GM21526 (cell line): ENCODE measurements around the gene SOX1.

Experiments
- ATAC-seq: cut with Tn5 transposase; IDR thresholded peaks from one replicate; pipeline ENCODE4 v1.9.1; 2021; ENCODE audit warnings: moderate library complexity; ENCODE audit not compliant: unreplicated experiment, low FRiP score

The SOX1 gene

DNA sequence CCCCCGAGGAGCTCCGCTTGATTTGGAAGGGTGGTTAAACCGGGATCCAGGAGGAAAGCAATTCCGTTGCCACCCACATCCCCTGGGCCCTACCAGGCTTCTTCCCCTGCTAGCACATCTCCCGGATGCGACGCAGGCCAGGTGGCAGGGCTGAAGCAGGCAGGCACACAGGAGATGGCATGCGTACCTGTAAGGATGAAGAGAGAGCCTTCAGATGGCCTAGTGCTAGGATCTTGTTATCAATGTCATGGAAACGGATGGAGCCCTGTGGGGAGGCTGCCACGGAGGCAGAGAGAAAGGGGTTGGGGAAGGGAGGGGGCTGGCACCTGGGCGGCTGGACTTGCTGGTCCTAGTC lies 8.5 kb upstream of the SOX1 start:
- no peak for ATAC-seq

DNA sequence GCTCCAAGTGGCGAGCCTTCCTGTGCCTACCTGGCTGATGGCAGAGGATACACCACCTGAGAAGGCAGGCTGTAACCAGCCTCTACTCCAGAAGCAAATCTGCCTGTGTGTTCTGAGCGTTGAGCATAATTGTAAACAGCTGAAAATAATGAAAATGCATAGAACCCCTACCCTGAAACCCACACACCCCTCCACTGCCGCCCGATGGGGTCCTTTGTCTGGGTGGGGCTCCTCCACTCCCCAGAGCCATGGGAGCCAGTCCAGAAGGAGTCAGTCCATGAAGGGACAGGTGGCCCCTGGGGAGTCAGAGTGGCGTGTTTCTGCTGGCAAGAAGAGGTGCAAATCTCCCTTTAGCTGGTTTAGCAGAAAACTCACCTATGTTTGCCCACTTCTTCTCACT lies 8.0 kb upstream of the SOX1 start:
- ATAC-seq, result no peak

DNA sequence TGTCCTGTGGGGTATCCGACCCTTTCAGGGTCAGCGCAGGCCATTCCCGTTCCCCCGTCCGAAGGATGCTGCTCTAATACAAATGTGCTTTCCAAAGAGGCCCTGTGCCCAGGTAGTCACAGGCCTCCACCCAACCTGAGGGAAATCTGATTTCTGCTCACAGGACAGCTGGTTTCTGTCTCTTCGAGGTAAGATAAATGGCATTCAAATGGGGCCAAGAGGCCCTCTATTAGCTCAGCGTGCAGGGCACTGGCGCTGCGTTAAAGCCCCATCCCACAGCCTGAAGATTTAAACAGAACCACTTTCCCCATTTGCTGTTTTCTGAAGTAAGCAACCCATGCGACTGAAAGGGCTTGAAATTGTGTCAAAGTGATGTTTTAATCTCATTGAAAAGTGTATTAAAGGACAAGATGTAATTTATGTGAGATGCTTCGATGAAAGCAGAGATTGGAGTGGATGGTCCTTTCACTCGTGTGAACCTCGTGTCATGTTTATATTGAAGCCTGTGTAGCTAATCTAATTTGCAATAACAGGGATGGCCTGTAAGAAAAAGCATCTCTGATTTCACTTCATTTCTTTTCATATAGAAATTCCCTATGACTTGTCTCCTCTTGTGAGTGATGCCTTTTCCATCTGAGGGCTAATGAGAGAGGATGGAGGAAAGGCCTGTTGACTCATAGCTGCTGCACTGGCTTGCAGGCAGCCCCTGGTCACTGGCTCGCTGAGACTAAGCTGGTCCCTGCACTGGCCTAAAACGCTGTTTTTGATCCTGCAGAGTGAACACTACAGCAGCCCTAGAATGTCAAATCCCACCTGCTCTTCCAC lies 7.3 kb upstream of the SOX1 start:
- ATAC-seq, result no peak

DNA sequence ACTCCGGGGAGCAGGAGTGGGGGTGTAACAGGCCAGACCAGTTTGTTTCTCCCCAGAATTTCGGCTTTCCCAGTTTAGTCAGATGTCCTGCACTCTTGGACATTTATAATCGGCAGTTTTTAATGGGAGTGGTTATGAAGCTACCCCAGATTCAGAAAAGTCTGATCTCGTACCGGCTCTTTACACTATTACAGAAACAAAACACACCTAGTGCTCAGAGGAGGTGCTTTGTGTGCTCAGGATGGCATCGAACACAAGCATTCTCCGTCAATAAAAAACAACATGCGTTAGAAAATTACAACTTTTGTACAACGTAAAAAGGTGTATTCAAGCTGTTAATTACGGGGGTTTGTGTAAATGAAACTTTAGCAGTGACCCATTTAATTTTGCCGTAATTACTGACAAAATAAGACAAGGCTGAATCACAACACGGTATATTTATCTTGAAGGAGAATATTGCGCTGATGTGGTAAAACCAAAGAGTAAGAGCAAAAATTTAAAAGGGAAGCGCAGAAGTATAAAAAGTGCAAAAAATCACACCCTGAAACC lies 6.6 kb upstream of the SOX1 start:
- ATAC-seq, result no peak

DNA sequence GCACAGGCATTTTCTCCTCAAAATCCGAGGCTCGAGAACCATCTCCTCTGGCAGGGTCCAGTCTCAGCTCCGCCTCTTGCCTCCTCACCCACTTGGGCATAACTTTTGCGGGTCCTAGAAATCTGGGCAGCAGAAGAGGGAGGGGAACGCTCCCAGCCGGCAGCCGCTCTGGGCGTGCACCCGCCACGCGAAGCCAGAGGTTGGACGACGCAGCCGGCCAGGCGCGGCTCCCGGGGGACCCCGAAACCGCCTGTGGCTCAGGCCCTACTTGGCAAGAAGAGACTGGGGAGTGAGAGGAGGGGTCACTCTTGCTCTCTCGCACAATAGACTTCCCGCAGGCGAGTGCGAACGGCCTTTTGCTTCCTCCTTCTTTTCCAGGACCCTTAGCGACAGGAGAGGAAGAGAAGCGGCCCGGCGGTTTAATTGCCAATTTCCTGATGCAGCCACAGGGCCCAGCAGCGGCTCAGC lies 6.0 kb upstream of the SOX1 start:
- no peak for ATAC-seq

DNA sequence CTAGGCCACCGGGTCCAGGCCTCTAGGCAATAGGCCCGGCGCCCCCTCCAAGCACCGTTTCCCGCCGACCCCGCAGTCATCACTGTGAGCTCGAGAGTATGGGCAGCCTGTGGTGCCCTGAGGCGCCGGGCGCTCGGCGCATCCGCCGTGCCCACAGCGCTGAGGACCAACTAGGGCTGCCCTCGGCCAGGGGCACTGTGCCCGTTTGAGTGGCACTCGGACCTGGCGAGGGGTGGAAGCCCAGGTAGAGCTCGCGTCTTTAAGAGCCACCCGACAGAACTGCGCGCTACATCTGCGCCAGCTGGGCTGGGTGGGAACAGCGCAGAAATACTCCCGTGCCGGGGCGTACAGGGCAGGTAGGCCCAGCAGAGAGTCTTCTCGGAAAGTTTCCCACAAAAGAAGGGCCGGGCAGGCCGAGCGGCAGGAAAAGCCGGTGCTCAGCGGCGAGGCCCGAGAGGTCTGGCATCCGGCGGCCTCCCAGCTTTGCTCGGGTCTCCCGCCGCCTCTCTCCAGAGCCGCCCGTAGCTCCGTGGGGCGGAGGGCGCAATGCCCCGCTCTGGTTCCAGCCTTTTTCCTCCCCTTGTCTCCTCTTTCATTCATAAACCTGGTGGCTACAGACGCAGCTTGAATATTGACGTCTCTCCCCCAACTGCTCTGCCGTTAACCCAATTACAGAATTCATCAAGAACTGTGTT lies 5.4 kb upstream of the SOX1 start:
- ATAC-seq, result no peak

DNA sequence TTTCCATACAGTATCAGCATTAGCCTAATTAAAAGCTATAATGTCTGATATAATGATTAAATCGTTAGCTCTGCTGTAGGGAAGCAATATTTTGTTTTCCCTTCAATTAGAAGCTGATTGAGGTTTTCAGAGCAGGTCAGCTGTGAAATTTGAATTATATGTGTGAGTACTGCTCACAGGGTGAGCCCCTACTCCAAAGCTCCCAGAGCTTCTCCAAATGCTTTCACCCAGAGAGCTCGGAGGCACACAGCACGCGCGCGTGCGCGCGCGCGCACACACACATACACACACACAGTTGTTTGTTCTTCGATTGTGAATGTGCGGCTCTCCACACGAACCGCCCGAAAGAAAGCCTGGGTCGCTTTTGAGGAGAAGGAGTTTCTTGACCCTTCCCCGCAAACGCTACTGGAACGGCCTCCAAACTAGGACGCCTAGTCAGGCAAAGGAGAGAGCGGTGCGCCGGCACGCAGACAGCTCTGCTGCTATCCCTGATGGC lies 4.8 kb upstream of the SOX1 start:
- ATAC-seq, result no peak

DNA sequence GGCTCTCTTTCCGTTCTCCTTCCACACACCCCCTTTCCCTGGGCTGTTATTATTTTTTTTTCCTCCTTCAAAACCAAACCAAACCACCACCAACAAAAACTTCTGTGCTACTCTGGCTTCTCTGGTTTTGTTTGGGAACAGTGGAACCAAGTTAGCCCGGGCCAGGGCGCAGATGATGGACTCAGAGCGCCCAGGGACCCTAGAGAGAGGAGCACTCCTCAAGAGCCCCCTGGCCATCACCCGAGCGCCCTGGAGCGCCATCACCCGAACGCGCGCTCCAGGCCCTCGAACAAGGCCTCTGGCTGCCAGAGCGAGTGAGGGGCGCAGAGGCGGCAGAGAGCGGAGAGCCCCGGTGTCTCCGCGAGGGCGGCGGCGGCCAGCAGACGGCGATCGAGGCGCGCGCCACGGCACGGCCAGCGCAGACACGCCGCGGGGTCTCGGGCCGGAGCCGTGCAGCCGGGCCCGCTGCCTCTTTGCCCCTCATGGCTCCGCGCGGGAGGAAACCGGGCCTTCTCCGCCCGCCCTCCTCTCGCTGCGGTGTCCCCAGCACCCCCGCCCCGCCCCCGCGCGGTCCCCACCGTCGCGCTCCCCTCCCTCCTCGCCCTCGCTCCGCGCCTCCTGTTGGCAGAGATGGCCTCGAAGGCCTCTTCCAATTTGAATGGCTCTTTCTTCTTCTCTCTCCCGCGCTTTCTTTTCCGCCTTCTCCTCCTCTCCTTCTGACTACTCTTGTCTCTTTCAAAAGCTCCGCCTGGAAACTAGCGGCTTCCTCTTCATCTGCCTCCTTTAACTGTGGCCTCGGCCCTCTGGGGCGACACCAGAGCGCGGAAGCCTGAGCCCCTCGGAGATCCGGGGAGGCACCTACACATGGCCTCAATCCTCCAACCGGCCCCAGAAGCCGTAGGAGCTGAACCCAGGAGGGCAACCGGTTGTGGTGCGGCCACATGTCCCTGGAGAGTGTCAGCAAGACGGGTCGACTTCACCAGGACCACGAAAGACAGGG lies 4.1 kb upstream of the SOX1 start:
- ATAC-seq, result no peak

DNA sequence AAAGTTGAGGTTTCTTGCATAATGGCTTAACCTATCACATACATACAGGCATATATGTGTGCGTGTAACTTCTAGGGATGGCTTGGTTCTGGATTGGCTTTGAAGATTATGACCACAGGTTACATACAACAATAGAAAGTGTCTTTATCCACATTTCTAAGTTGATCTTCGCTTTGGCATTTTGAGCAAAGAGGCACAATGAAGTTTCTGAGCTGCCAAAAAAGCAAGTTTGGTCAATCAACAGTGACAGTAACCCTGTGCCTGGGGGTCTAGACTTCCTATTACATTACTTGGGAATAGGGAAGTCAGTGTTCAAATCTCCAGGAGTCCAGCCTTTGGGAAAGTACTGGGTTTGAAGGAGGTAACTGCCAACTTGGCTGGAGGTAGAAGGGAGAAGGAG lies 3.1 kb upstream of the SOX1 start:
- no peak for ATAC-seq

DNA sequence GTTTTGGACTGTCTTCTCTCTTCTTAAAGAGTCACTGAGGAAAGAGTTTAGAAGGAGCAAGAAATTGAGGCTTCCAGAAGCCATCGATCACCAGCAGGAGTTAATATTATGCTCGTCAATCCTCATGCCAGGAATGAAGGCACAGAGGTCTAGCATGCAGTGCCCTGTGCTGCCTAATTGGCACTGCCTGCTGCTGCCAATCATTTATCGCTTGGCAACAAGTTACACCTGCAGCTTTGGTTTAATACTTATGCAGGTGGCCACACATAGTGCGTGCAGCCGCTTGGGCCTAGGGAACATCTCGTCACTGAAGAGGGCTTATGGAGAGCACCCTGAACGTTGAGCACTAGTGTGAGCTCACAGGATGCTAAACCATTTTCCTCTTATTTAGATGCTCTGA lies 2.7 kb upstream of the SOX1 start:
- no peak for ATAC-seq

DNA sequence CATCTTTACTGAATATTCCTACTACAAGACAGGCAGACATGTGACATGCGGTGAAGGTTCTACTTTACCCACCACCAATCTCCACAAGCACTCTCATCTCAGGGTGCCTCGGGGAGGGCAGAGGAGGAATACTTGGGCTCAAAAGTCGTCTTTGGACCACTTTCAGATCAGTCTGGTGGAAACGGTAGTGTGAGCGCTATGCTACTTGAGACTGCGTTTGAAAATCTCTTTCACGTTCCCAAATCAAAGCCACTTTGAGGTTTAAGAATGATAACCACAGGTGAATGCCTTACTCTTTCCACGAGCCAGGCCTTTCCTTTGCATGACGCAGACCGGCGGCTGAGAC lies 1.5 kb upstream of the SOX1 start:
- no peak for ATAC-seq

DNA sequence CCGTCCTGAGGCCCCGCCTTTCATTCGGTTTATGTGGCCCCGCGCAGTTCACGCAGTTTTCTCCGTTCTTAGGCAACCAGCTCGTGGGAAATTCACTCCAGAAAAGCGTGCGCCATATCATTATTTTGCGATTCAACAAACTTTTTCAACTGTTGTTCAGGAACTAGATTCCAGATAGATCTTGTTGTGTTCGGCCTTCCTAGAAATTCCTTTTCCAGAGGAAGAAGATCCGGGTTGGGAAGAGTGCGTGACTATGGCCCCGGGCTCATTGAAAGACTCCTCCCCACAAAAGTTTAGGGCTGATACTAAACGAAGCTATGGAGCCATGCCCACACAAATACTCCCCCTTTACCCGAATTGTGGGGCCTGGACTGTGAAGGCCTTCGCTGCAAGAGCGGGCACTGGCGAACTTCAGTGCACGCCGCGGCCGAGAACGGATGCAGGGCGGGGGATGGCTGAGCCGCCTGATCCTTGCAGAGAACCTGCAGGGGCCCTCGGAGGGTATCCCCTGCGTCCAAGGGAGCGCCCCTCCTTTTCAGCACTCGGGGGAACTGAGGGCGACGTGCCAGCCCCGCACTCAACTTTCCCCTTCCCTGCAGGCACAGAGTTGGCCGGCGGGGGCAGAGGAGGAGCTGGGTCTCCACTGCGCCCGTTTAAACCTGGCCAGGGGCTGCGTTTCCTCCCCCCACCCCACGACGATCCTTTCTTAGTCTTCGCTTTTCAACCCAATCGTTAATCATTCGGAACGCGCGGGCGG lies 904 bp upstream of the SOX1 start:
- ATAC-seq, result no peak

DNA sequence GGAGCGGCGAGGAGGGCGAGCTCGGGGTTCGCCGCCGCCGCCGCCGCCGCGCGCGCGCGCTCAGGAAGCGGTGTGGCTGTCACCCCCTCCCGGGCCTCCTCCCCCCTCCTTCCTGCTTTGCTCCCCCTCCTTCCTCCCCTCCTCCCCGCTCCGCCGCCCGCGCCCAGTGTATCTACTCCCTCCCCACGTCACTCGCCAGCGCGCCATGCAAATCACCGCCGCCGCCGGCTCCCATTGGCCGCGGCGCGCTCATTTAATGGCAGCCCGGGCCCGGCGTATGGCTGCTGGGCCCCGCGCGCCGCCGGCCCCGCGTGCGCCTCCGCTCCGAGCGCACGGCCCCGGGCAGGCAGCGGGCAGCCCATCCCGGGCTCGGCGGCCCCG lies 335 bp upstream of the SOX1 start:
- ATAC-seq, result no peak

DNA sequence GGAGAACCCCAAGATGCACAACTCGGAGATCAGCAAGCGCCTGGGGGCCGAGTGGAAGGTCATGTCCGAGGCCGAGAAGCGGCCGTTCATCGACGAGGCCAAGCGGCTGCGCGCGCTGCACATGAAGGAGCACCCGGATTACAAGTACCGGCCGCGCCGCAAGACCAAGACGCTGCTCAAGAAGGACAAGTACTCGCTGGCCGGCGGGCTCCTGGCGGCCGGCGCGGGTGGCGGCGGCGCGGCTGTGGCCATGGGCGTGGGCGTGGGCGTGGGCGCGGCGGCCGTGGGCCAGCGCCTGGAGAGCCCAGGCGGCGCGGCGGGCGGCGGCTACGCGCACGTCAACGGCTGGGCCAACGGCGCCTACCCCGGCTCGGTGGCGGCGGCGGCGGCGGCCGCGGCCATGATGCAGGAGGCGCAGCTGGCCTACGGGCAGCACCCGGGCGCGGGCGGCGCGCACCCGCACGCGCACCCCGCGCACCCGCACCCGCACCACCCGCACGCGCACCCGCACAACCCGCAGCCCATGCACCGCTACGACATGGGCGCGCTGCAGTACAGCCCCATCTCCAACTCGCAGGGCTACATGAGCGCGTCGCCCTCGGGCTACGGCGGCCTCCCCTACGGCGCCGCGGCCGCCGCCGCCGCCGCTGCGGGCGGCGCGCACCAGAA lies 1.1 kb downstream of the SOX1 start:
- ATAC-seq, result no peak

DNA sequence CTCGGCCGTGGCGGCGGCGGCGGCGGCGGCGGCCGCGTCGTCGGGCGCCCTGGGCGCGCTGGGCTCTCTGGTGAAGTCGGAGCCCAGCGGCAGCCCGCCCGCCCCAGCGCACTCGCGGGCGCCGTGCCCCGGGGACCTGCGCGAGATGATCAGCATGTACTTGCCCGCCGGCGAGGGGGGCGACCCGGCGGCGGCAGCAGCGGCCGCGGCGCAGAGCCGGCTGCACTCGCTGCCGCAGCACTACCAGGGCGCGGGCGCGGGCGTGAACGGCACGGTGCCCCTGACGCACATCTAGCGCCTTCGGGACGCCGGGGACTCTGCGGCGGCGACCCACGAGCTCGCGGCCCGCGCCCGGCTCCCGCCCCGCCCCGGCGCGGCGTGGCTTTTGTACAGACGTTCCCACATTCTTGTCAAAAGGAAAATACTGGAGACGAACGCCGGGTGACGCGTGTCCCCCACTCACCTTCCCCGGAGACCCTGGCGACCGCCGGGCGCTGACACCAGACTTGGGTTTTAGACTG lies 1.7 kb downstream of the SOX1 start:
- ATAC-seq, result no peak

DNA sequence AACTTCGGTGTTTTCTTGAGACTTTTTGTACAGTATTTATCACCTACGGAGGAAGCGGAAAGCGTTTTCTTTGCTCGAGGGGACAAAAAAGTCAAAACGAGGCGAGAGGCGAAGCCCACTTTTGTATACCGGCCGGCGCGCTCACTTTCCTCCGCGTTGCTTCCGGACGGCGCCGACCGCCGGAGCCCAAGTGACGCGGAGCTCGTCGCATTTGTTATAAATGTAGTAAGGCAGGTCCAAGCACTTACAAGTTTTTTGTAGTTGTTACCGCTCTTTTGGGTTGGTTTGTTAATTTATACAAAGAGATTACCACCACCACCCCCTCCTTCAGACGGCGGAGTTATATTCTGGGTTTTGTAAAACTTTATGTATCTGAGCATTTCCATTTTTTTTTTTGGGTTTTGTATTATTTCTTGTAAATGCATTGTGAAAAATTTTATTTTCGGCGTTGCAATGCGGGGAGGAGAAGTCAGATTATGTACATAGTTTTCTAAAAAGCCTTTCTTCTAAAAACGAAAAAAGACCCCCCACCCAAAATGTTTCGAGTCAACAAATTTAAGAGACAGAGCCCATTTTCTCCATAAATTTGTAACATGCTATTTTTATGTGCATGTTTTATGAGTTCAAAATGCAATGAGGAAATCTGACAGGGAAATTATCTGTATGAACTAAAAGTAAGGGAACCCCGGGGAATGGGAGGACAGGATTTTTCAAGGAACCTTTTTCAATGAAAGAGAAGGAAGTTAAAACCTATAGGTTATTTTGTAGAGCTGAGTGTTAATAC lies 2.3 kb downstream of the SOX1 start:
- ATAC-seq, result no peak

DNA sequence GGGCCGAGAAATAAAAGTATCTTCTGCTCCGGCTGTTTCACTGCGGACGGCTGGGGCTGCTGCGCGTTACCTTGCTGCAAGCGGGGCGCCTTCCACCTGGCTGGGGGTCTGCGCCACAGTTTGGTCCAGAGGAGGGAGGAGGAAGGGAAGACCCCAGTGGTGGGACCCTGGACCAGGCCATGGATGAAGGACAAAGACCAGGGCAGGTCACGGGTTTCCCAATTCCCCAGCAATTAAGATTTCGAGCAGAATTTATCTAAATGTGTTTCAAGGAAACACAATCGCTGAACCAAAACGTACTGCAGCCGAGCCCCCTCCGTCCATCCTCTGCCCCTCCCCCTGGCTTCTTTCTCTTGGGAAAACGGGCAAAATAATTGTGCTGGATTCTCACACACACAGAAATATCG lies 2.9 kb downstream of the SOX1 start:
- no peak for ATAC-seq

DNA sequence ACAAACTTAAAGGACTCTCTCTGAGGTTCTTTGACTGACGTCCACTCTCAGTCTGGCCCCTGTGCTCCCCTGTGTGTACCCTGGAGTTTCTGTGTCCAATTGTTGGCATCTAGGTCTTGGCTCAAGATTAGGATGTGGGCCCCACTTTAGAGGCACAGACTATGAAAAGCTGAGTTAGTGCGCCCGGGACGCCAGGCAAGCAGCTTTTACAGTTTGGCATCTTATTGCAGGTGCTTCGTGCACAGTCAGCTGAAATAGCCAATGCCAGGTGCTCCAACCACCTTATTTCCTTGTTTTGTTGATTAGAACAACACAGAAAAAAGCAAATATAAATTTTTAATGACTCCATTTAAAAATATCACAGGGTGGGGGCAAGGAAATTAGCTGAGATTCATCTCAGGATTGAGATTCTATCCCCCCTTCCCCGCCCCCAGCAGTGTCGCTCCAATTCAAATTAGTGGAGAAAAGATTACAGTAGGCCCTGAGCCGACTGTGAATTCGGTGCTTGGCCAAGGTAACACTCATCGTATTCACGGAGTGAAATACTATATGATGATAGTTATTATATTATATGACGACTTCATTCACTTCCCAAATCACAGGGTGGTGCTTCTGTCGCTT lies 4.3 kb downstream of the SOX1 start:
- no peak for ATAC-seq
